DOHH2 (cell line): ENCODE results near the gene ODF2L.

ENCODE experiments used
- CTCF ChIP-seq: fragments of 200-600 bp; sonication (generic); IDR thresholded peaks from one replicate; pipeline ENCODE4 v1.5.1; 2014; ENCODE audit warnings: antibody characterized with exemption, mild to moderate bottlenecking, low read depth, low read length; ENCODE audit not compliant: poor library complexity, severe bottlenecking
- EZH2phosphoT487 ChIP-seq: fragments of 200-600 bp; sonication (generic); IDR thresholded peaks from 2 replicates; pipeline ENCODE4 v1.6.1; 2017; ENCODE audit warnings: borderline replicate concordance, mild to moderate bottlenecking, antibody characterized with exemption, low read length, moderate library complexity, mixed read lengths

GRCh38 chr1:86303041-86303690, 93.0 kb downstream of the ODF2L start:
- no peak for TF ChIP-seq EZH2phosphoT487
- no peak for TF ChIP-seq CTCF
